NCI-H345 treated with DMSO at 0.1 percent for 48 hours (cell line): ENCODE measurements around the gene RGMB.

Experiments used
- DNase-seq: peaks from one replicate; lab custom pipeline; 2025; ENCODE audit not compliant: unreplicated experiment; lab: John Stamatoyannopoulos, UW

The RGMB gene

DNA sequence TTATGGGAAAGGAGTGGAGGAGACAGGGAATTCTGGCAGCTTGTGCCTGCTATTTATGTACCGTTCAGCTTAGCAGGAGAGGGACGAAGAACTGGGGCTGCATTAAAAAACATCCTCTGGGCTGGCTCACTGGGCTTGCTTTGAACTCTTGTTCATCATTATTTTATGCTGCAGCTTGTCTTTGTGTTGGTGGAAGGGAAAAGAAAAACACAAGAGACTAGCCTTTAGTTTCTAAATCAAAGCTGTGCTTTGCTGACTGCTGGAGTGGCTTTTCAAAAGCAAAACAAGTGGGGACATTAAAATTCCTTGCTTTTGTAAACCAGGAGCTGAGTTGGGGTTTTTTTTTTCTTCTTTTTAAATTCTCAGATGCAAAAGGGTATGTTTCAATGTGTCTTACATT is 5.9 kb upstream of the RGMB start:
- no peak for DNase-seq

GRCh38 chr5:98768160-98768959 is 5.1 kb upstream of the RGMB start:
- peak; percentile 46 for DNase-seq

DNA sequence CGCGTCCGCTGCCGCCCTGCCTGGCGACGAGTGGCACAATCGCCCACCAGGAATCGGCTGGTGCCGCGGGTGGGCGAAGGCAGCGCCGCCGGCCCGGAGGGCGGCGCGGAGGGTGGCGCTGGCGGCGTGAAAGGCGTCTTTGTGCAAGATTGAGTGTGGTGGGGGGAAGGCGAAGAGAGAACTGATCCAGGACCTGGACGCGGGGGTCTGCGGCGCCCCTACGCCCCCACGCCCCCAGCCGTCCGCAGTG is 4.6 kb upstream of the RGMB start:
- DNase-seq: no peak

DNA sequence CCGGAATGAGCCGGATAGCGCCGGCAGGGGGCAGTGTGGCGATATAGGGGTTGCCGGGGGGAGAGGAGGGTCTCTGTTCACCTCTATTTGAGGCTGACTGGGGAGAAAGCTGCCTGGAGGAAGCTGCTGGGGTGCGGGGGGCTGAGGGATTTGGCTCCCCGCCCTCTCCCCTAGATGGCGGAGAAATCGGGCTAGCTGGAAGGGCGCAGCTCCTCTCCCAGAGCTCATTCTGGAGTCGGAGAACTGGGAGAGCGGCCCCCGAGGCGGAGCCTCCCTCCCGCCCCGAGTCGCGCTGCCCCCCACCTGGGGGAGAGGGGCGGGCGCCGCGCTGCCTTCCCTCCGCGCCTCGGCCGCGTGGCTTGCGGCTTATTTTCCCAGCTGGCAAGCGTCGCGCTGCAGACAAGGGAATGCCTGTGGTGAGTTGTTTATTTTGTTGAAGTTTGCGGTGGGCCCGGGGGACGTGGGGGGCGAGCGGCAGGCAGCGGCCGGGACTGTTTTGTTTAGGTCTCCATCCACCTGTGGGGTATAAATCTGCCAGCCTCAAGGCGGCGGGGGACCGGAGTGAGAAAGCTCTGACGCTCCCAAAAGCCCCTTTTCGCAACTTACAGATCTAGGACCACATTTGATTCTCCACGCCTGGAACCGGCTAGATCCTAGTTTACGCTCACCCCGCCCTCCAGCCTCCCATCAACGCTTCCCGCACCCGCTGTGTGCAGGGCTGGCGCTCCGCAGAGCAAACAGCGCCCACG is 4.1 kb upstream of the RGMB start:
- peak; percentile 29 for DNase-seq

- no peak for DNase-seq
These were observed 3.6 kb upstream of the RGMB start for GRCh38 chr5:98769959-98770208.

DNA sequence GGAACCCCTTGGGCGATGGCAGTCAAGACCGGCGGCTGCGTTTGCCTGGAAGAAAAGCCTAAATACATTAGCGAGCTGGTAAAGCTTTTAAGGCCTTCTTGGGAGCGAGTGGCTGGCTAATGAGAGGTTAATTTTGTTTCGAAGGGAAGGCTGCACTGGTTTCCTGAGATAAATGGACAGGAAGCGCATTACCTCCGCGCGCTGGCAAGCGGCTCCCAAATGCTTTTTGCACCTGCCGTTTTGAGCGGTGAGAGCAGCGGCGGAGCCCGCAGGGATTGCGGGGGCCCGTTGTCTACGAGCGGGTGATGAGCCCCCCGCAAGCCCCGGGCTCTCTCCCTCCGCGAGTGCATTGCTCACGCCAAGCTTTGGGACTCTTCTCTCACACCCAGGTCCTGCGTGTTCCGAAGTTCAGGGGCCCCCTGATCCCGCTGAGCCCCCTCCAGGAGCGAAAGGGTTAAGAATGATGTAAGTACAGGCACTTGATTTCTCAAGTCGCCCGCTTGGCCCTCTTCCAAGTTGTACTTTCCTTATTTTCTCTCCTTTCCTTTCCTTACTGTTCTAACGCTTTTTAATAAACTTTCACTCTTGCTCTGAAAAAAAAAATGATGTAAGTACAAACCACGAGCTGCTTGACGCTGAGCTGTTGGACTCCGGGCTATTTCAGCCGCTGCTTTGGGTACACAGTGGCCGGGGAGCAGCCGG is 3.1 kb upstream of the RGMB start:
- DNase-seq: peak; percentile 60

DNA sequence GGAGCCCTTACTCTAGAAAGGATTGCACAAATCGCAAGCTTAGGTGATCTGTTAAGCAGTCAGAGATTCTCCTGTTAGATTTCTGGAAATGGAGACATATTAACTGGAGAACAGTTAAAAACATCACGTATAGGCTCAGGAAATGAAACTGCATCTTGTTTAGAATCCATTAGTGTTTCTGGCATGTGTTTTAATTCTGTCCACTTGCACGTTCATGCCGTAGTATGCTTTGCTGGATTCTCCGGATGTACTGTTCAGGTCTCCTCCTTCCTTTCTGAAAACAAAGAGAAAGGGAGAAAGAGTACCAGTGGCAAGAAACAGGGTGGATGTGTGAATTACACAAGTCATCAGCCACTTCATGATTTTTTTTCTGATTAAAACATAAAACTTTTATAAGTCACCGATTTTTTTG is 2.5 kb upstream of the RGMB start:
- DNase-seq: peak; percentile 62

DNA sequence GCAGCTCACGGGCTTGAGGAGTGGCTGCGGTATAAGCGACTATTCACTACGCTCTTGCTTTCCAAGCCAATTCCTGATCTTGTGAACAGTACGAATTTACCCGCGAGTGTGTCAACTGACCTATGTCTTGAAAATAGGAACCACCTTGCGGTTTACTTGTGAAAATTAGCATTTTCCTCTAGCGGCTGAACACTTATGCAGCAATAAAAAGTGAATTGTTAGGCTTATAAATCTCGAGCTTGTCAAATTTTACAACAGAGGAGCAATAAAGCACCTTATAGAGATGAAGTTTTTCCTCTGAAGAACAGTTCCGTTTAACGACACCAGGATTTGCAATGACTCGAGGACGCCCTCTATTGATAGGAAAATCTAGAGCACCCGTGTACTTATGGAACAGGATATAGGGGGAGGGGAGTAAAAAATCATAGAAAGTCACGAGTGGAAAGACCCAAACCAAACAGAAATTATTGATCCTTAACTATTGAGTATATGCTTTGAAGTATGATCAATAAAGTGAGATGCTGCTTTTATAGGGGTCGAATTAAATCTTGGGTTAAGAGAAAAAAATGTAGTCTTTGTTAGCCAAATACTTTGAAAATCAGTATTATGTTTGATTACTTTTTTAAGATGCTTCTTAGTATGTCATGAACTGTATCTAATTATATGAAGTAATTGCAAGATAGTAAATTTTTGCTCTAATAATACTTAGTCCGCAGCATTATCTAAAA is 1.9 kb upstream of the RGMB start:
- peak; percentile 80 for DNase-seq

DNA sequence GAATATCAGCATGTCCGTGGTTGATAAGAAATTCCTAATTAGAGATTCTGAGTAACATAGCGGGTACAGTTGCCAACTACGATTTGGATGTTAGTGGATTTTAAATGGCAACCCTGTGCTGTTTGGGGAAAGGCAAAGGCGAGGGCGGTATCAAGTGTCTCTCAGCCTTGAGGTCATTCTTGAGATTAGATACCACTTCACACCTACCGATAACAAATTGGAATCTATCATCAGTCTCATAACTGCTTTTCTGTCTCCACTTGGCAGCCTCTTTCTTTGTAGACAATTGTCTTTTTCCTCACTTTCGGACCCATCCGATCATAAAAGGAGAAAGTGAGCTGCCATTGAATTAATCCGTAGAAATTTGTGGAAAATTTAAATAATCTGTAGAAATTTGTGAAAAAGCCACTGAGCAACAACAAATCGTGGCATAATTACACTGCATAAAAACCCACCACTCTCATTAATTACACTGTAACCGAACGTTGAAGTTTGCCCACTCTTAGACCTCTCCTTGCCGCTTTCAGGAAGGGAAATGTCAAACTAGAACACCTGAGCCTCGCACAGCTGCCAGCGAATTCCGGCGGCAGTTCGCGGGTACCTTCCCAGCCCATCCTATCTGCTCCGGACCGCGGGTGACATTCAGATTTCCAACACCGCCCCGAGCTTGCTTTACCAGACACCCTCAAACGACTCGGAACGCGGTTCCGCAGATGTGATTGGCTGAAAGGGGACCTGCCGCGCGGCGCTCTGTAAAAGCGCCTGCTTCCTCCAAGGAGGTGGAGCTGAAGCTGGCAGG is 849 bp upstream of the RGMB start:
- peak; percentile 77 for DNase-seq

GRCh38 chr5:98773214-98773463 is 324 bp upstream of the RGMB start:
- DNase-seq: no peak

- DNase-seq: peak; percentile 2
These were observed 950 bp downstream of the RGMB start for GRCh38 chr5:98774192-98775033.

GRCh38 chr5:98775246-98776065 is 2.0 kb downstream of the RGMB start:
- DNase-seq: no peak

- DNase-seq: no peak
These were observed 2.7 kb downstream of the RGMB start for GRCh38 chr5:98776066-98776705.

GRCh38 chr5:98777295-98777694 is 3.8 kb downstream of the RGMB start:
- DNase-seq: no peak

DNA sequence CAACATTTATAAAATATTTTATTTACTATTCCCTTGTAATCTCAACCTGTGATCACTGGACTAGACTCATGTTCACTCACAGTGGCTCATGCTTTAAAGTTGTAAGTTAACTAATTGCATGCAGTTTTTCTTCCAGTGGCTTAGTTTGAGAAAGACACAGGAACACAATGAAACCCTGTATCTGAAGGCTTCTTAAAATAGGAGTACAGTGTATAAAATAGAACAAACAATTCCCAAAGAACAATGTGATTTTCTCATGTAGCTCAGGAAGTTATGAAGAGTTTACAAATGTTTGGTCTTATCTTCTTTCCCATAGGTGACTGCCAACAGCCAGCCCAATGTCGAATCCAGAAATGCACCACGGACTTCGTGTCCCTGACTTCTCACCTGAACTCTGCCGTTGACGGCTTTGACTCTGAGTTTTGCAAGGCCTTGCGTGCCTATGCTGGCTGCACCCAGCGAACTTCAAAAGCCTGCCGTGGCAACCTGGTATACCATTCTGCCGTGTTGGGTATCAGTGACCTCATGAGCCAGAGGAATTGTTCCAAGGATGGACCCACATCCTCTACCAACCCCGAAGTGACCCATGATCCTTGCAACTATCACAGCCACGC is 5.9 kb downstream of the RGMB start:
- no peak for DNase-seq

DNA sequence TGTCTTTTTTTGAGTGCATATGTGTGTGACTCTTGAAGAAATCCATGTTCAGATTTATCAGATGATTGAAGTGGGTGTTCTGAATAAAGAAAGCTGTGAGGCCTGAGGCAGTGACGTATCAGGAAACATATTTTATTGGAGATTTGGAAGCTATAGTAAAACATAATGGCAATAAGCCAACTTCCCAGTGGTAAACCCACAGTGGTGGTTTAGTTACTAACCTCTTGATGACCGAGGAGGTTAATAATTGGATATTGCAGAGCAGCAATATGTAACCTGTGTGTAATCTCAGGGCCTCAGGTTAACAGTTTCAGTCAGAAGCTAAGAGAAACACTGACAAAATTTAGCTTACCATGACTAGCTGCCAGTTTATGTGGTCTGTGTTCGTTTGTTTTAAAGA is 6.9 kb downstream of the RGMB start:
- no peak for DNase-seq

DNA sequence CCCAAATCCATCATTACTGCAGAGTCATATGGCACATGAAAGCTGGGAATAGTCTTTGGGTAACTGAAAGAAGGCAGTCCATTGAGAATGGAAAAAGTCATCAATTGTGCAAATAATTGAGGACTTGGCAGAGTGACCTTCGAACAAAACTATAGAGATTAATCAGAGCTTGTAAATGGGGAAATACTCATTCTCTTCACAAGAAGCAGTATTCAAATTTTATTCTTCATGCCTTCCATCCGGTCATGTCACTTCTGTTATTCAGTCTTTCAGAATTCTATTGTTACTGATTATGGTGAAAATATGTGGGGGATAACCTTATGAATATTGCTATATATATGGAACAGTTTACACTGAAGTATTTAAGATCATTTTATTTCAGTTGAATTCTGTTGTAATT is 8.1 kb downstream of the RGMB start:
- DNase-seq: no peak

DNA sequence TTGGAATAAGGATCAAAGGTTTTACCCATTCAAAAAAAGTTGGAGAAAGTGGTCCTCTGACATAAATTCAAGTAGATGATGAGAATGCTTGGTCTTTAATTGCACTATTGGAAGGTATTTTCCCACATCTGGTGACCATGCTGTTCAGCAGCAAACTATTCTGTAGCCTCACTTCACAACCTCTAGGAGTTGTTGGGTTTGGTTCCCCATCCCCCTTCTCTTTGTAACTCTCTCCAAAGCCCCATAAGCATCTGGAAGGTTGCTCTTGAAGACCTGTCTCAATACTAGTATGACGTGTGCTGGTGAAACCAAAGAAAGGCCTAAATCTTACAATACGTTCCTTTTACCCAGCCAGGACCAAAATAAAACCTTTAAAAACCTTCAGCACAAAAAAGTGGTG is 8.5 kb downstream of the RGMB start:
- DNase-seq: no peak
